ENCODE data around the gene VWA5B1.

Gene VWA5B1

GRCh38 chr1:20390589-20391331 lies 100.1 kb downstream of the VWA5B1 start:
- DNase-seq = no peak

- no peak for DNase-seq
These were observed 104.6 kb downstream of the VWA5B1 start for GRCh38 chr1:20395255-20395654.

- no peak for DNase-seq
These were observed 108.1 kb downstream of the VWA5B1 start for GRCh38 chr1:20398744-20399143.

GRCh38 chr1:20399196-20399595 lies 108.5 kb downstream of the VWA5B1 start:
- DNase-seq = no peak

GRCh38 chr1:20399606-20400180 lies 109.0 kb downstream of the VWA5B1 start:
- DNase-seq = no peak

GRCh38 chr1:20400341-20401177 lies 109.9 kb downstream of the VWA5B1 start:
- DNase-seq = peak in 2 of 4 experiments; percentile 6 to 7

- no peak for DNase-seq
These were observed 110.8 kb downstream of the VWA5B1 start for GRCh38 chr1:20401405-20402010.

GRCh38 chr1:20402585-20403422 lies 112.1 kb downstream of the VWA5B1 start:
- DNase-seq = no peak

- no peak for DNase-seq
These were observed 112.9 kb downstream of the VWA5B1 start for GRCh38 chr1:20403423-20404145.

- no peak for DNase-seq
These were observed 113.8 kb downstream of the VWA5B1 start for GRCh38 chr1:20404466-20404865.

Data from suppressor macrophage (primary cell).